OCI-LY3 (cell line): Measurements from ENCODE around the gene POLR2A.

Experiments
- H2AFZ ChIP-seq: fragments of 200-600, 300-600 bp; shearing (Covaris generic); 2 replicates; pipeline ENCODE4 v1.6.0; 2014; ENCODE audit warnings: antibody characterized with exemption, low read depth, low read length
- H3K27ac ChIP-seq: fragments of 200-600, 300-600 bp; sonication (generic); 2 replicates; pipeline ENCODE4 v1.5.1; 2014; ENCODE audit warnings: mild to moderate bottlenecking, low read length, moderate library complexity, mixed read lengths
- H3K27me3 ChIP-seq: fragments of 200-600, 300-600 bp; sonication (generic); 2 replicates; pipeline ENCODE4 v1.6.1; 2014; ENCODE audit warnings: low read depth, low read length, mixed read lengths
- H3K36me3 ChIP-seq: fragments of 200-600, 300-600 bp; sonication (generic); replicated peaks from 2 replicates; pipeline ENCODE3; 2014; ENCODE audit warnings: low read depth, low read length, mixed read lengths
- H3K4me1 ChIP-seq: fragments of 300-600, 200-600 bp; sonication (generic); 2 replicates; pipeline ENCODE4 v1.6.1; 2014; ENCODE audit warnings: low read length, mixed read lengths
- H3K4me2 ChIP-seq: fragments of 200-600, 300-600 bp; sonication (generic); 2 replicates; pipeline ENCODE4 v1.6.1; 2014; ENCODE audit warnings: low read length, mixed read lengths
- H3K4me3 ChIP-seq: fragments of 300-600, 200-600 bp; sonication (generic); 2 replicates; pipeline ENCODE4 v1.5.1; 2014; ENCODE audit warnings: antibody characterized with exemption, mild to moderate bottlenecking, low read length, moderate library complexity
- H3K79me2 ChIP-seq: fragments of 300-600, 200-600 bp; shearing (Covaris generic); 2 replicates; pipeline ENCODE4 v1.6.1; 2014; ENCODE audit warnings: mild to moderate bottlenecking, low read length, mixed read lengths
- H3K9ac ChIP-seq: fragments of 300-600, 200-600 bp; shearing (Covaris generic); 2 replicates; pipeline ENCODE4 v1.6.0; 2014; ENCODE audit warnings: mild to moderate bottlenecking, low read length, moderate library complexity
- H3K9me3 ChIP-seq: fragments of 200-600, 300-600 bp; shearing (Covaris generic); 2 replicates; pipeline ENCODE4 v1.6.1; 2014; ENCODE audit warnings: low read length, mixed read lengths; ENCODE audit not compliant: insufficient read depth
- H4K20me1 ChIP-seq: fragments of 200-600, 300-600 bp; sonication (generic); 2 replicates; pipeline ENCODE4 v1.6.1; 2016; ENCODE audit warnings: low read length, mixed read lengths; ENCODE audit not compliant: insufficient read depth
- EZH2phosphoT487 ChIP-seq: fragments of 200-600 bp; shearing (Covaris generic); IDR thresholded peaks from 2 replicates; pipeline ENCODE4 v1.6.1; 2018; ENCODE audit warnings: antibody characterized with exemption, mixed run types, low read depth
- TF ChIP-seq, protein P1 (sequence below): fragments of 200-600, 300-600 bp; sonication (generic); IDR thresholded peaks from 2 replicates; pipeline ENCODE4 v1.5.1; 2014; ENCODE audit warnings: antibody characterized with exemption, low read length, low read depth

Gene POLR2A

DNA sequence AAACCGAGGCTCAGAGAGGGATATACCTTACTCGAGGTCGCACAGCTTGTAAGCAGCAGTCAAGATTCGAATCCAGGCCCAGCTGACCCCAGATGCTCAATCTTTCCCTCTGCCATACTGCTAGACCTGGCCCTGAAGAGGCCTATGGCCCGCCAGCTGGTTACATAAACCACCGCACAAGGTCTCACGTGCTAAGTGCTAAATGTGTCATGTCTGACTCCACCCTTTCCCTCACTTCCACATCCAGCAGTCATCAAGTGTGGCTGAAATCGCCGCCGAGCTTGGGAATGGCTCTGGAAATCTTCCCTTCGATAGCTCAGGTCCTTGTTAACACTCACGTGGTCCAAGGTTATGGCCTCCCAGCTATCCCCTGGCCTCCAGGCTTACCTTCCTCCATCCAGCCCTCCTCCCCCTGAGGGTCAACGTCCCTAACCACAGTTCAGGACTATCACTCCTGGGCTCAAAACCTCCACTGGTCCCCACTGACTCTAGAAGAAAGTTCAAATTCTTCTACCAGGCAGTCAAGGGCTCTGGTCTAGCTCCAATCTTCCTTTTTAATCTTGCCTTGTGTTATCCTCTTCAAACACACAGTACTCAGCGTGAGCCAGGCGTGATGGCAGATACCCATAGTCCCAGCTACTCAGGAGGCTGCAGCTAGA, 8.3 kb upstream of the POLR2A start:
- peaks cover 10% of the 10 kb centered on the region; the same call in 1 of the 2 replicates for H3K4me1 ChIP-seq

DNA sequence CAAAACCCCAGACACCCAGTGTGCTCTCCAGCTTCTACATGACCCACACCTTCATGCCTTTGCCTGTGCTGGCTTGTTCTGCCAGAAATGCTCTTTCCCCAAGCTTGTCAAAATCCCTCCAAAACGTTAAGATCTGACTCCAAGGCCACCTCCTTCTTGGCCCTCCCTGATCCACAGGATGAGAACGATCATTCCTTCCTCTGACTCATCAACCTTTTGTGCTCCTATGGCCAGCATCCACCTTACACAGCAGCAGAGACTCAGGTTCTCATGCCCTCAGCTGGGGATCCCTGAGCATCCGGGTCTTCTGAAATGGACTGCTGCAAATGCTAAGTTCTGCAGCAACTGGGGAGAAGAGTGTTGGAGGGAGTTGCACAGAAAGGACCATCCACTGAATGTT, 7.7 kb upstream of the POLR2A start:
- Histone ChIP-seq H3K79me2 (peaks cover 47% of the 10 kb centered on the region), H3K27me3 (no peaks in the 10 kb centered on the region), H3K9ac (no peak overlapping the region), H3K27ac (no peak overlapping the region), H3K4me1 (peaks cover 10% of the 10 kb centered on the region; the same call in 1 of the 2 replicates), H3K9me3 (no peaks in the 10 kb centered on the region), H3K4me2 (no peak overlapping the region), H4K20me1 (peaks cover 19% of the 10 kb centered on the region; the same call in 1 of the 2 replicates), H2AFZ (no peak overlapping the region), H3K36me3 (no peaks in the 10 kb centered on the region), H3K4me3 (no peak overlapping the region)
- no peak for TF ChIP-seq EZH2phosphoT487

More for the DNA sequence above, 8.3 kb upstream of the POLR2A start:
- Histone ChIP-seq H3K27me3 (no peaks in the 10 kb centered on the region), H4K20me1 (peaks cover 19% of the 10 kb centered on the region; the same call in 1 of the 2 replicates), H3K36me3 (no peaks in the 10 kb centered on the region), H3K79me2 (peaks cover 47% of the 10 kb centered on the region), H2AFZ (no peak overlapping the region), H3K4me3 (no peak overlapping the region), H3K27ac (no peak overlapping the region), H3K4me2 (no peak overlapping the region), H3K9ac (no peak overlapping the region), H3K9me3 (no peaks in the 10 kb centered on the region)
- TF ChIP-seq, protein P1, sequence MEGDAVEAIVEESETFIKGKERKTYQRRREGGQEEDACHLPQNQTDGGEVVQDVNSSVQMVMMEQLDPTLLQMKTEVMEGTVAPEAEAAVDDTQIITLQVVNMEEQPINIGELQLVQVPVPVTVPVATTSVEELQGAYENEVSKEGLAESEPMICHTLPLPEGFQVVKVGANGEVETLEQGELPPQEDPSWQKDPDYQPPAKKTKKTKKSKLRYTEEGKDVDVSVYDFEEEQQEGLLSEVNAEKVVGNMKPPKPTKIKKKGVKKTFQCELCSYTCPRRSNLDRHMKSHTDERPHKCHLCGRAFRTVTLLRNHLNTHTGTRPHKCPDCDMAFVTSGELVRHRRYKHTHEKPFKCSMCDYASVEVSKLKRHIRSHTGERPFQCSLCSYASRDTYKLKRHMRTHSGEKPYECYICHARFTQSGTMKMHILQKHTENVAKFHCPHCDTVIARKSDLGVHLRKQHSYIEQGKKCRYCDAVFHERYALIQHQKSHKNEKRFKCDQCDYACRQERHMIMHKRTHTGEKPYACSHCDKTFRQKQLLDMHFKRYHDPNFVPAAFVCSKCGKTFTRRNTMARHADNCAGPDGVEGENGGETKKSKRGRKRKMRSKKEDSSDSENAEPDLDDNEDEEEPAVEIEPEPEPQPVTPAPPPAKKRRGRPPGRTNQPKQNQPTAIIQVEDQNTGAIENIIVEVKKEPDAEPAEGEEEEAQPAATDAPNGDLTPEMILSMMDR, result no peak
- TF ChIP-seq EZH2phosphoT487, result no peak

DNA sequence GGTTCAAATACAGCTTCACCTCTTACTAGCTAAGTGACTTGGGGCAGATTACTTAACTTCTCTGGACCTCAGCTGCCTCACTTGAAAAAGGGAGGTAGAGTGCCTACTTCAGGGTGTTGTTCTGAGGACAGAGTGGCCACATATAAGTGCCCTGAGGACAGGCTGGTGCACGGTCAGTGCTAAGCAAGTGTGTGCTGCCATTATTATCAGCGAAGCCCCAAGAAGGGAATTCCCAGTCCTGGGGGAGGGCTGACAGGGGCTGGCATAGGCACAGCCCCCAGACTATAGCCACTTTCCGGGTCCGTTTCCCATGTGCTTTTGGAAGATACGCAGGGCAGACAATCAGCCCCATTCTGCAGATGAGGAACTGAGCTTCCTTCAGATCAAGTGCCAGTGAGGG, 7.2 kb upstream of the POLR2A start:
- Histone ChIP-seq H3K27ac (no peak overlapping the region), H3K4me2 (no peak overlapping the region), H4K20me1 (peaks cover 19% of the 10 kb centered on the region; the same call in 1 of the 2 replicates), H3K79me2 (peaks cover 47% of the 10 kb centered on the region), H3K4me1 (peaks cover 10% of the 10 kb centered on the region; the same call in 1 of the 2 replicates), H3K36me3 (no peaks in the 10 kb centered on the region), H3K4me3 (no peak overlapping the region), H3K9ac (no peak overlapping the region), H3K27me3 (no peaks in the 10 kb centered on the region), H2AFZ (no peak overlapping the region), H3K9me3 (no peaks in the 10 kb centered on the region)
- TF ChIP-seq EZH2phosphoT487, result no peak
- TF ChIP-seq, protein P1, result no peak

DNA sequence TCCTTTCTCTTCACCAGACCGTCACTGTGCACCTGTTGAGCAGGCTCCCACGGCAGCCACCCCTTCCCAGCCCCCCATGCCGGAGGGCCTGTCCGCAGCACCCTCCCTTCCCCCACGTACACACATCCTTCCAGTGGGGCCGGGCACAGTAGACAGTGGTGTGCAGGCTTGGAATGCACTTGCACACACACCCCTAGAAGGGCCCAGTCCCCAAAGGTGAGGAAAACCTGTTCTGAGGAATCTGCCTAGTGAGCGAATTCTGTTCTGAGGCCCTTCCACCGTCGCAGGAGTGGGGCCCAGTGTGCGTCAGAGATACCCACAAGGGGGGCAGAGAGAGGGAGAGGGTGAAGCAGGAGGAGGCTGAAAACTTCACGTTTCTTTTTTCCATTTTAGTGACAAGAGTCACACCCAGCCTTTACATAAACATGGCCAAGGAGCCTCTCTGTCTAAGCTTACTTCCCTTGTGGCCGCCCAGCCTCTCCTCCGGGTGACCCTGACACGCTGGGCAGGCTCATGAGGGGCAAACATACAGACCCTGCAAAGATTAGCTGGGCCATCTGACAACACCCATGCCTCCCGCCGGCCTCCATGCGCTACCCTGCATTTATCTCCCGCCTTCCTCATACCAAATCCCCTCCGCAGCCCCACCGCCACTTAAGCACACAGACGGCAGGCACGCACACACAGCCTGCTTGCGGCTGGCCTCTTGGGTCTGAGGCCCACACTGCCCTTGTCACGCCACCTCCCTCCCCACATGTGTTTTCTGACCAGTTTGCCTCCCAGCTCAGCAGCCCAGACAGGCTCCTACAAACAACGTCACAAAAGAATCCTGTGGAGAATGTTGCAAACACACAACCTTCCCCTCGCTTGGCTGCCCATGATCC, 6.5 kb upstream of the POLR2A start:
- H3K27ac ChIP-seq, result no peak overlapping the region
- TF ChIP-seq, protein P1, result no peak
- TF ChIP-seq EZH2phosphoT487, result no peak
- no peaks in the 10 kb centered on the region for H3K27me3 ChIP-seq
- H3K4me2 ChIP-seq, result peak overlapping the region; percentile 84
- H3K9ac ChIP-seq, result no peak overlapping the region
- H3K4me1 ChIP-seq, result peaks cover 10% of the 10 kb centered on the region; the same call in 1 of the 2 replicates
- peaks cover 47% of the 10 kb centered on the region for H3K79me2 ChIP-seq
- H3K9me3 ChIP-seq, result no peaks in the 10 kb centered on the region
- no peak overlapping the region for H3K4me3 ChIP-seq
- peaks cover 19% of the 10 kb centered on the region; the same call in 1 of the 2 replicates for H4K20me1 ChIP-seq
- H2AFZ ChIP-seq, result no peak overlapping the region
- H3K36me3 ChIP-seq, result no peaks in the 10 kb centered on the region
